ENCODE measurements around the gene BMP2K.
"Not testable (repeated sequence)": the region's sequence is repeated elsewhere in the genome, so short reads cannot be mapped to it uniquely, and the experiment has no call there.

Gene BMP2K

GRCh38 chr4:78865451-78865850 lies 89.3 kb downstream of the BMP2K start:
- TF ChIP-seq CTCF (IDR thresholded peaks at IDR 0.05; ENCODE audit: low read depth, low read length) (no peak), POLR2A (IDR thresholded peaks at IDR 0.05; ENCODE audit: extremely low read depth, insufficient read length) (no peak), MAX (IDR thresholded peaks at IDR 0.05; ENCODE audit: low read depth, low read length) (no peak), MYC (IDR thresholded peaks at IDR 0.05; ENCODE audit: low read depth, low read length) (no peak)
- no peak for DNase-seq (ENCODE audit: low read depth)
- no peak overlapping the region for H3K4me3 ChIP-seq (ENCODE audit: low read depth, low read length)

- H3K4me3 ChIP-seq (ENCODE audit: low read depth, low read length); DNase-seq (ENCODE audit: low read depth): not testable (repeated sequence)
Measured at GRCh38 chr4:78868712-78869111, 92.6 kb downstream of the BMP2K start.

GRCh38 chr4:78870056-78870455 lies 93.9 kb downstream of the BMP2K start:
- no peak for DNase-seq (ENCODE audit: low read depth)
- TF ChIP-seq POLR2A (IDR thresholded peaks at IDR 0.05; ENCODE audit: extremely low read depth, insufficient read length): no peak
- TF ChIP-seq CTCF (IDR thresholded peaks at IDR 0.05; ENCODE audit: low read depth, low read length): no peak
- TF ChIP-seq MYC (IDR thresholded peaks at IDR 0.05; ENCODE audit: low read depth, low read length): no peak
- no peak for TF ChIP-seq MAX (IDR thresholded peaks at IDR 0.05; ENCODE audit: low read depth, low read length)

GRCh38 chr4:78876568-78877320 lies 100.6 kb downstream of the BMP2K start:
- peak; percentile 34 for DNase-seq (ENCODE audit: low read depth)
- TF ChIP-seq MYC (IDR thresholded peaks at IDR 0.05; ENCODE audit: low read depth, low read length) (no peak), CTCF (IDR thresholded peaks at IDR 0.05; ENCODE audit: low read depth, low read length) (no peak), MAX (IDR thresholded peaks at IDR 0.05; ENCODE audit: low read depth, low read length) (no peak), POLR2A (IDR thresholded peaks at IDR 0.05; ENCODE audit: extremely low read depth, insufficient read length) (no peak)
- no peak overlapping the region for H3K4me3 ChIP-seq (ENCODE audit: low read depth, low read length)

More at GRCh38 chr4:78870056-78870455, 93.9 kb downstream of the BMP2K start:
- no peak overlapping the region for H3K4me3 ChIP-seq (ENCODE audit: low read depth, low read length)

- DNase-seq (ENCODE audit: low read depth): no peak
- H3K4me3 ChIP-seq (ENCODE audit: low read depth, low read length): no peak overlapping the region
- TF ChIP-seq MYC (IDR thresholded peaks at IDR 0.05; ENCODE audit: low read depth, low read length) (no peak), MAX (IDR thresholded peaks at IDR 0.05; ENCODE audit: low read depth, low read length) (no peak), CTCF (IDR thresholded peaks at IDR 0.05; ENCODE audit: low read depth, low read length) (no peak)
Measured at GRCh38 chr4:78878031-78878430, 101.9 kb downstream of the BMP2K start.

GRCh38 chr4:78880874-78881492 lies 104.8 kb downstream of the BMP2K start:
- H3K4me3 ChIP-seq (ENCODE audit: low read depth, low read length): no peak overlapping the region
- peak; percentile 9 for DNase-seq (ENCODE audit: low read depth)
- TF ChIP-seq MYC (IDR thresholded peaks at IDR 0.05; ENCODE audit: low read depth, low read length) (no peak), MAX (IDR thresholded peaks at IDR 0.05; ENCODE audit: low read depth, low read length) (no peak), CTCF (IDR thresholded peaks at IDR 0.05; ENCODE audit: low read depth, low read length) (no peak), POLR2A (IDR thresholded peaks at IDR 0.05; ENCODE audit: extremely low read depth, insufficient read length) (no peak)
